ENCODE measurements around the gene THSD4.

DNA sequence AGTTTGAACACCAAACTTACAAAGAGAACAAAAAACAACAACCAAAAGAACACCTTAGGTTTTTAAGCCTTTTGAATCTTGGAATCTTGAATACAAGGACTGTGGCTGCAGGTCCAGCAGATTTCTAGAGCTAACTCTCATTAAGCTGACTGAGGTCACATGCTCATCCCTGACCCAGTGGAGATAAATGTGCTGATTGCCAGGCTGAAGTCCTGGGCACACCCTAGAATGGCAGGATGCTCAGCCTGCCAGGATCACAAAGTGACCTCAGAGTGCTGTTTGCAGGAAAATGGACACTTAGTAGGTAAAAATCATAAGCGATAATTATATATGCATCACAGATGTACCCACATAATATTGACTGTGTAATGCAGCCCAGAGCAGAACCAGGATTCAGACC lies 449.7 kb downstream of the THSD4 start:
- no peak for TF ChIP-seq EZH2 (IDR thresholded peaks at IDR 0.05; ENCODE audit: low read length)
- TF ChIP-seq, protein P1, sequence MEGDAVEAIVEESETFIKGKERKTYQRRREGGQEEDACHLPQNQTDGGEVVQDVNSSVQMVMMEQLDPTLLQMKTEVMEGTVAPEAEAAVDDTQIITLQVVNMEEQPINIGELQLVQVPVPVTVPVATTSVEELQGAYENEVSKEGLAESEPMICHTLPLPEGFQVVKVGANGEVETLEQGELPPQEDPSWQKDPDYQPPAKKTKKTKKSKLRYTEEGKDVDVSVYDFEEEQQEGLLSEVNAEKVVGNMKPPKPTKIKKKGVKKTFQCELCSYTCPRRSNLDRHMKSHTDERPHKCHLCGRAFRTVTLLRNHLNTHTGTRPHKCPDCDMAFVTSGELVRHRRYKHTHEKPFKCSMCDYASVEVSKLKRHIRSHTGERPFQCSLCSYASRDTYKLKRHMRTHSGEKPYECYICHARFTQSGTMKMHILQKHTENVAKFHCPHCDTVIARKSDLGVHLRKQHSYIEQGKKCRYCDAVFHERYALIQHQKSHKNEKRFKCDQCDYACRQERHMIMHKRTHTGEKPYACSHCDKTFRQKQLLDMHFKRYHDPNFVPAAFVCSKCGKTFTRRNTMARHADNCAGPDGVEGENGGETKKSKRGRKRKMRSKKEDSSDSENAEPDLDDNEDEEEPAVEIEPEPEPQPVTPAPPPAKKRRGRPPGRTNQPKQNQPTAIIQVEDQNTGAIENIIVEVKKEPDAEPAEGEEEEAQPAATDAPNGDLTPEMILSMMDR (optimal IDR thresholded peaks at IDR 0.05 in 1 of 3, IDR thresholded peaks at IDR 0.05 in 1 of 3, conservative IDR thresholded peaks at IDR 0.05 in 1 of 3; ENCODE audit: extremely low read depth in 1 of 3, insufficient read depth in 2 of 3, low read length in 3 of 3): no peak
